Liver (tissue), 3 donors: Measurements from ENCODE around the gene HIBADH.
"Not testable (repeated sequence)": the region's sequence is repeated elsewhere in the genome, so short reads cannot be mapped to it uniquely, and the experiment has no call there.

Experiments
- EGR1 ChIP-seq, 2 donors: IDR thresholded peaks; 2 replicates each; pipeline ENCODE4 v1.6.1; 2016 to 2018; ENCODE audit warnings: antibody characterized with exemption in 2 of 2, low read depth in 2 of 2
- FOXA1 ChIP-seq: IDR thresholded peaks from 2 replicates; pipeline ENCODE4 v1.6.1; 2016; ENCODE audit warnings: antibody characterized with exemption
- JUND ChIP-seq, 2 donors: IDR thresholded peaks; 2 replicates each; pipeline ENCODE4 v1.6.1; 2016; ENCODE audit warnings: antibody characterized with exemption in 2 of 2
- NR2F2 ChIP-seq: IDR thresholded peaks from 2 replicates; pipeline ENCODE4 v1.6.1; 2016; ENCODE audit warnings: antibody characterized with exemption
- RAD21 ChIP-seq, 2 donors: IDR thresholded peaks; 2 replicates each; pipeline ENCODE4 v1.6.1; 2016; ENCODE audit warnings: antibody characterized with exemption in 2 of 2, mild to moderate bottlenecking in 2 of 2
- SP1 ChIP-seq: IDR thresholded peaks from 2 replicates; pipeline ENCODE4 v1.6.1; 2018; ENCODE audit warnings: antibody characterized with exemption, mild to moderate bottlenecking
- YY1 ChIP-seq: IDR thresholded peaks from 2 replicates; pipeline ENCODE4 v1.6.1; 2016; ENCODE audit warnings: antibody characterized with exemption, mild to moderate bottlenecking
- TF ChIP-seq, protein P1 (sequence below): fragments of 150-350 bp; IDR thresholded peaks from 2 replicates; pipeline ENCODE4 v1.5.1; 2017; ENCODE audit warnings: improper control_type of control experiment, low read depth, low read length; ENCODE audit not compliant: missing input control
- TF ChIP-seq, protein P2 (sequence below): IDR thresholded peaks from 2 replicates; pipeline ENCODE4 v1.6.1; 2016; ENCODE audit warnings: antibody characterized with exemption, mild to moderate bottlenecking
- TF ChIP-seq, protein P3 (sequence below): IDR thresholded peaks from 2 replicates; pipeline ENCODE4 v1.6.1; 2016; ENCODE audit warnings: antibody characterized with exemption
- donor health status: healthy.
- donor health status: healthy.

DNA sequence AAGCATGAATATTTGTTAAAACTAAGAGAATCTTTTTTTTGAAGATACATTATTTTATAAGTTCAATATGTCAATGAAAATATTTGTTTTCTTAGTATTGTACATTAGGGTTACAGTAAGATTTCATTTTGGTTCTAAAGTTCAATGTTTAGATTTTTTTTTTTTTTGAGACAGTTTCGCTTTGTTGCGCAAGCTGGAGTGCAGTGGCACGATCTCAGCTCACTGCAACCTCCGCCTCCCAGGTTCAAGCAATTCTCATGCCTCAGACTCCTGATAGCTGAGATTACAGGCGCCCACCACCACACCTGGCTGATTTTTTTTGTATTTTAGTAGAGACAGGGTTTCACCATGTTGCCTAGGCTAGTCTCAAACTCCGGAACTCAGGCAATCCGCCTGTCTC is 84.5 kb downstream of the HIBADH start:
- TF ChIP-seq, protein P1, sequence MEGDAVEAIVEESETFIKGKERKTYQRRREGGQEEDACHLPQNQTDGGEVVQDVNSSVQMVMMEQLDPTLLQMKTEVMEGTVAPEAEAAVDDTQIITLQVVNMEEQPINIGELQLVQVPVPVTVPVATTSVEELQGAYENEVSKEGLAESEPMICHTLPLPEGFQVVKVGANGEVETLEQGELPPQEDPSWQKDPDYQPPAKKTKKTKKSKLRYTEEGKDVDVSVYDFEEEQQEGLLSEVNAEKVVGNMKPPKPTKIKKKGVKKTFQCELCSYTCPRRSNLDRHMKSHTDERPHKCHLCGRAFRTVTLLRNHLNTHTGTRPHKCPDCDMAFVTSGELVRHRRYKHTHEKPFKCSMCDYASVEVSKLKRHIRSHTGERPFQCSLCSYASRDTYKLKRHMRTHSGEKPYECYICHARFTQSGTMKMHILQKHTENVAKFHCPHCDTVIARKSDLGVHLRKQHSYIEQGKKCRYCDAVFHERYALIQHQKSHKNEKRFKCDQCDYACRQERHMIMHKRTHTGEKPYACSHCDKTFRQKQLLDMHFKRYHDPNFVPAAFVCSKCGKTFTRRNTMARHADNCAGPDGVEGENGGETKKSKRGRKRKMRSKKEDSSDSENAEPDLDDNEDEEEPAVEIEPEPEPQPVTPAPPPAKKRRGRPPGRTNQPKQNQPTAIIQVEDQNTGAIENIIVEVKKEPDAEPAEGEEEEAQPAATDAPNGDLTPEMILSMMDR, result not testable (repeated sequence)
- TF ChIP-seq RAD21 (IDR thresholded peaks at IDR 0.05), result peak in 1 of 2 donors; percentile 9
- TF ChIP-seq, protein P2, sequence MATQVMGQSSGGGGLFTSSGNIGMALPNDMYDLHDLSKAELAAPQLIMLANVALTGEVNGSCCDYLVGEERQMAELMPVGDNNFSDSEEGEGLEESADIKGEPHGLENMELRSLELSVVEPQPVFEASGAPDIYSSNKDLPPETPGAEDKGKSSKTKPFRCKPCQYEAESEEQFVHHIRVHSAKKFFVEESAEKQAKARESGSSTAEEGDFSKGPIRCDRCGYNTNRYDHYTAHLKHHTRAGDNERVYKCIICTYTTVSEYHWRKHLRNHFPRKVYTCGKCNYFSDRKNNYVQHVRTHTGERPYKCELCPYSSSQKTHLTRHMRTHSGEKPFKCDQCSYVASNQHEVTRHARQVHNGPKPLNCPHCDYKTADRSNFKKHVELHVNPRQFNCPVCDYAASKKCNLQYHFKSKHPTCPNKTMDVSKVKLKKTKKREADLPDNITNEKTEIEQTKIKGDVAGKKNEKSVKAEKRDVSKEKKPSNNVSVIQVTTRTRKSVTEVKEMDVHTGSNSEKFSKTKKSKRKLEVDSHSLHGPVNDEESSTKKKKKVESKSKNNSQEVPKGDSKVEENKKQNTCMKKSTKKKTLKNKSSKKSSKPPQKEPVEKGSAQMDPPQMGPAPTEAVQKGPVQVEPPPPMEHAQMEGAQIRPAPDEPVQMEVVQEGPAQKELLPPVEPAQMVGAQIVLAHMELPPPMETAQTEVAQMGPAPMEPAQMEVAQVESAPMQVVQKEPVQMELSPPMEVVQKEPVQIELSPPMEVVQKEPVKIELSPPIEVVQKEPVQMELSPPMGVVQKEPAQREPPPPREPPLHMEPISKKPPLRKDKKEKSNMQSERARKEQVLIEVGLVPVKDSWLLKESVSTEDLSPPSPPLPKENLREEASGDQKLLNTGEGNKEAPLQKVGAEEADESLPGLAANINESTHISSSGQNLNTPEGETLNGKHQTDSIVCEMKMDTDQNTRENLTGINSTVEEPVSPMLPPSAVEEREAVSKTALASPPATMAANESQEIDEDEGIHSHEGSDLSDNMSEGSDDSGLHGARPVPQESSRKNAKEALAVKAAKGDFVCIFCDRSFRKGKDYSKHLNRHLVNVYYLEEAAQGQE, result not testable (repeated sequence)
- TF ChIP-seq JUND (IDR thresholded peaks at IDR 0.05); FOXA1; SP1; EGR1 (IDR thresholded peaks at IDR 0.05; ENCODE audit: low read depth in 2 of 2); YY1; NR2F2: not testable (repeated sequence)
- TF ChIP-seq, protein P3, sequence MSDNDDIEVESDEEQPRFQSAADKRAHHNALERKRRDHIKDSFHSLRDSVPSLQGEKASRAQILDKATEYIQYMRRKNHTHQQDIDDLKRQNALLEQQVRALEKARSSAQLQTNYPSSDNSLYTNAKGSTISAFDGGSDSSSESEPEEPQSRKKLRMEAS, result not testable (repeated sequence)
